Skin of body (tissue), 2 donors: ENCODE data around the gene IMPG1. TPM values are rescaled to one million over a fixed set of nuclear protein-coding genes. Genes with fewer than 3 reads are reported as not detected.
"Not testable (repeated sequence)": the region's sequence is repeated elsewhere in the genome, so short reads cannot be mapped to it uniquely, and the experiment has no call there.

ENCODE experiments used
- DNase-seq: peaks from one replicate; lab custom pipeline; 2025; lab: John Stamatoyannopoulos, UW
- total RNA-seq: library from RNA; depleted of rRNA; stranded (reverse); fragments of >200 nt; gene quantifications from one replicate; pipeline ENCODE4 v1.2.3, GENCODE V29; 2014

IMPG1 gene
- total RNA-seq, 1 donor from 2014 or later: not detected

- no peak for DNase-seq
These were observed 120.3 kb downstream of the IMPG1 start for GRCh38 chr6:75952128-75952527.

GRCh38 chr6:75947935-75948334 is 124.5 kb downstream of the IMPG1 start:
- DNase-seq: no peak

- no peak for DNase-seq
These were observed 126.2 kb downstream of the IMPG1 start for GRCh38 chr6:75946146-75946831.

GRCh38 chr6:75943381-75943780 is 129.1 kb downstream of the IMPG1 start:
- no peak for DNase-seq

GRCh38 chr6:75941509-75941908 is 131.0 kb downstream of the IMPG1 start:
- DNase-seq: no peak

GRCh38 chr6:75940564-75940963 is 131.9 kb downstream of the IMPG1 start:
- no peak for DNase-seq

- no peak for DNase-seq
These were observed 134.6 kb downstream of the IMPG1 start for GRCh38 chr6:75937846-75938245.

GRCh38 chr6:75936682-75937081 is 135.8 kb downstream of the IMPG1 start:
- no peak for DNase-seq

GRCh38 chr6:75935473-75935793 is 137.0 kb downstream of the IMPG1 start:
- no peak for DNase-seq

GRCh38 chr6:75934643-75935472 is 137.6 kb downstream of the IMPG1 start:
- peak; percentile 67 for DNase-seq

- no peak for DNase-seq
These were observed 139.0 kb downstream of the IMPG1 start for GRCh38 chr6:75933387-75933975.

GRCh38 chr6:75932067-75932466 is 140.4 kb downstream of the IMPG1 start:
- no peak for DNase-seq

- DNase-seq: peak; percentile 74
These were observed 141.3 kb downstream of the IMPG1 start for GRCh38 chr6:75931011-75931680.

GRCh38 chr6:75926293-75927168 is 145.9 kb downstream of the IMPG1 start:
- DNase-seq: no peak

GRCh38 chr6:75922226-75922625 is 150.2 kb downstream of the IMPG1 start:
- DNase-seq: no peak

- DNase-seq: no peak
These were observed 159.4 kb downstream of the IMPG1 start for GRCh38 chr6:75913040-75913439.

- no peak for DNase-seq
These were observed 165.0 kb downstream of the IMPG1 start for GRCh38 chr6:75907444-75907843.

- no peak for DNase-seq
These were observed 165.6 kb downstream of the IMPG1 start for GRCh38 chr6:75906871-75907270.

GRCh38 chr6:75905129-75905528 is 167.3 kb downstream of the IMPG1 start:
- DNase-seq: not testable (repeated sequence)

- not testable (repeated sequence) for DNase-seq
These were observed 172.2 kb downstream of the IMPG1 start for GRCh38 chr6:75900216-75900615.

- DNase-seq: no peak
These were observed 175.9 kb downstream of the IMPG1 start for GRCh38 chr6:75896526-75896925.
